ENCODE measurements around the gene RGS2.

Gene RGS2, protein sequence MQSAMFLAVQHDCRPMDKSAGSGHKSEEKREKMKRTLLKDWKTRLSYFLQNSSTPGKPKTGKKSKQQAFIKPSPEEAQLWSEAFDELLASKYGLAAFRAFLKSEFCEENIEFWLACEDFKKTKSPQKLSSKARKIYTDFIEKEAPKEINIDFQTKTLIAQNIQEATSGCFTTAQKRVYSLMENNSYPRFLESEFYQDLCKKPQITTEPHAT

DNA sequence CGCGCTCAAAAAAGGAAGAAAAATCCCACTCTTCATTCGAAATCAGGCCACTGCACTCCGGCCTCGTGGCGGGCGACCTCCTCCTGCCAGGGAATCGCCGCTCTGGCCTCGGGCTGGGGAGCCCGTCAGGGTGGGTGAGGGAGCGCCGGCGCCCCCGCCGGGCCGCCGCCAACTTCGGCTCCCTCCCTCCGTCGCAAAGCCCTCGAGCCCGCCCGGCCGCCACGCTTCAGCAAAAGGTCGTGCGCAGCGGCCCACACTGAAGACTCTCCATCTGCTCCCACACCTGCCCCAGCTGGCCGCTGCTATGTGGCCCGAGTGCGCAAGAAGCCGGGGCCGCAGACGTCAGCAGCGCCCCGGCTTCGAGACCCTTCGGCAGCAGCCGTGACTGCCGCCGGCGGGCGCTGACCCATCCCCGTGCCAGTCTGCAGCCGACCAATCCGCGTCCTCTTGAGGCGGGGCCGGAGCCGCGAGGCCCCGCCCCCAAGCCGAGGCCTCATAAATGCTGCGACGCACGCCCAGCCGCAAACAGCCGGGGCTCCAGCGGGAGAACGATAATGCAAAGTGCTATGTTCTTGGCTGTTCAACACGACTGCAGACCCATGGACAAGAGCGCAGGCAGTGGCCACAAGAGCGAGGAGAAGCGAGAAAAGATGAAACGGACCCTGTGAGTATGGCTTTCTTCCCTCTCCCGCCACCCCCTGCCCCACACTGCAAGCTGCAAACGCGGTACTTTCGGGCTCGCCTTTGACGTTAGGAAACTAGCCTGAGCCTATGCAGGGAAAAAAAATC is at the start of gene RGS2:
RGS2 (plus strand) TSS at position 522 of the 789 bp plus-strand sequence; CDS start at position 555, 33 bp downstream.
- peak; percentile 98 for DNase-seq (ENCODE audit: low read depth, low spot score)

DNA sequence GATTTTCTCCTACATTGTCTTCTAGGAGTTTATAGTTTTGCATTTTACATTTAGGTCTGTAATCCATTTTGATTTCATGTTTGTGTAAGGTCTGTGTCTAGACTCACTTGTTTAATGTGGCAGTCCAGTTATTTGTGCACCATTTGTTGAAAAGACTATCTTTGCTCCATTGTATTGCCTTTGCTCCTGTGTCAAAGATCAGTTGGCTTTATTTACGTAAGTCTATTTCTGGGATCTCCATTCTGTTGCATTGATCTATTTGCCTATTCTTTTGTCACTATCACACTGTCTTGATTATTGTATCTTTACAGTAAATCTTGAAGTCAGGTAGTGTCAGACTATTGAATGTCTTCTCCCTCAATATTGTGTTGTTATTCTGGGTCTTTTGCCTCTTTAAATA is 49.7 kb upstream of the RGS2 start:
- DNase-seq (ENCODE audit: low read depth, low spot score), result no peak

DNA sequence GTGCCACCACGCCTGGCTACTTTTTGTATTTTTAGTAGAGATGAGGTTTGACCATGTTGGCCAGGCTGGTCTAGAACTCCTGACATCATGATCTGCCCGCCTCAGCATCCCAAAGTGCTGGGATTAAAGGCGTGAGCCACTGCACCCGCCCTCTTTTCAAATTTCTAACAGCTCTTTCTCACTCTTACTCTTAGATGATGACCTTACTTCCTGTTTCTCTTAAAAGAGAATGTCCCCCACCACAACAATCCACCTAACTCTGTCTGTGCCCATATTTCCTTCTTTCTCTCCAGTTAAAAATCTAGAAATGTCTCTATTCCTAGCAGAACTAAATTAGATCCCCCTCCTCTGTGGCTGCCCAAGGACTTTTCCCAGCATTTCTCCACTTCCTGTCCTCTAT is 46.6 kb upstream of the RGS2 start:
- DNase-seq (ENCODE audit: low read depth, low spot score), result no peak

DNA sequence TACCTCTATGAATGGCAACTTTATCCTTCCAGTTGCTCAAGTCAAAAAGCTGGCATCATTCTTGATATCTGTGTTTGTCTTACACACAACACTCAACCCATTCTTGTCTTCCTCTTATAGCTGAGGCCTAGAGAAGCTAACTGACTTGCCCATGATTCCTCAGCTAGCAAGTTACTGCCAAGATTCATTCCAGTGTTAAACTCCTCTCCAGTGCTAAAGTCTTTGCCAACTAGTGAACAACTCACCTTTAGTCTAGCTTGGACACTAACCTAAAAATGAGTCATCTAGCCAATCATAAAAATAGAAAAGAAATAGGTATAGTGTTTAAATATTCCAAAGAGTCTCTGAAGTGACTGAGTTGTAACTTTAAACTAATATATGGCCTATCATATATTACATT is 45.6 kb upstream of the RGS2 start:
- DNase-seq (ENCODE audit: low read depth, low spot score), result no peak

- no peak for DNase-seq (ENCODE audit: low read depth, low spot score)
Measured at GRCh38 chr1:192763756-192764155, 45.1 kb upstream of the RGS2 start.

DNA sequence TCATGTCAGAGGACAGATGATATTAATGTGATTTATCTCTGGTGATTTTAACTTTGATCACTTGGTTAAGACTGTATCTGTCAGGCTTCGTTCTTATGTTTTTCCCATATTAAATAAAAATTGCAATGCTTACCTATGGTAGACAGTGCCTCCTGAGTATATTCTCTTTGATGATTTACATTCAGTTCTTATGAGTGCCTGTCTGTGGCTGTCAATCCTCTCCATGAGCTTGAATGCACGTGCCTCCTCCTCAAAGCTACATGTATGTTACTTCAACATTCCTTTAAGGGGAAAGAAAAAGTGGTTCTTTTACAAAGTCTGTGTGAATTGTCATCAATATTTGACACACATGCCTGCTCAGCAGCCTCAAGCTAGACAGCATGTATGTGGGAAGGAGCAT is 44.2 kb upstream of the RGS2 start:
- no peak for DNase-seq (ENCODE audit: low read depth, low spot score)

- no peak for DNase-seq (ENCODE audit: low read depth, low spot score)
Measured at GRCh38 chr1:192766009-192766625, 42.7 kb upstream of the RGS2 start.

GRCh38 chr1:192766876-192767275 is 42.0 kb upstream of the RGS2 start:
- DNase-seq (ENCODE audit: low read depth, low spot score), result peak; percentile 60

- DNase-seq (ENCODE audit: low read depth, low spot score), result no peak
Measured at GRCh38 chr1:192767798-192768197, 41.0 kb upstream of the RGS2 start.

GRCh38 chr1:192768463-192768862 is 40.4 kb upstream of the RGS2 start:
- no peak for DNase-seq (ENCODE audit: low read depth, low spot score)

DNA sequence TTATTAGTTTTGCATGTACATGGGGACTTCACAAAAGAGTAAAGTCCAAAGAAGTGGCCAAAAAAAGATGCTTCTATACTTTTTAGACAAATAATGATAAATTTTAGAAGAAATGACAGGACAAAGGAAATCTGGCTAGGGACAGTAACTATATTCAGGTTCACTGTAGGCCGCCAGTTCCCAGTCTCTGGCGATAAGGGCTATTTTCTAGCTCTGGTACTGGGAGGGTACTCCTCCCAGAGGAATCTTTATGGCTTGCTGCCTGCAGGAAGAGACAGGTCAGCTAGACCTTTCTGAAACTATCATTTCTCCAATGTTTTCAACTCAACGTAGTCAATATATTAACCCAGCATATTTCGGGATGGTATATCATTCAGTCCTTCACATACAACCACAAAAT is 37.5 kb upstream of the RGS2 start:
- no peak for DNase-seq (ENCODE audit: low read depth, low spot score)

DNA sequence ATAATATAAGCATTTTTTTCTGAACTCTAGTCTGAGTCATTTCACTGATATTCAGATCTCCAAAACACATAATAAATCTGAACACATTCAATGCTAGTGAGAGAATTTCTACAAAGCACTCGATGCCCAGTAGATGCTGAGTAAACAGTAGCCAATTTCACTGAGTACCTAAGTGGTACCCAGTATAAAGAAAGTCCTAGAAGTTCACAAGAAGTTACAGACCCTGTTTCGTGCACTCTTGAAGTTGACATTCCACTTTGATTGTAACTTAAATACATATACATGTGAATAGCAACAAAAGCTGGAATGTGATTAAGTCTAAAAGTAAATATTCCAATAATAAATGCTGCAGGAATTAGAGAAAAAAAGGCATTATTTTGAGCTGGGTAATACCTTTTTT is 33.2 kb upstream of the RGS2 start:
- no peak for DNase-seq (ENCODE audit: low read depth, low spot score)

DNA sequence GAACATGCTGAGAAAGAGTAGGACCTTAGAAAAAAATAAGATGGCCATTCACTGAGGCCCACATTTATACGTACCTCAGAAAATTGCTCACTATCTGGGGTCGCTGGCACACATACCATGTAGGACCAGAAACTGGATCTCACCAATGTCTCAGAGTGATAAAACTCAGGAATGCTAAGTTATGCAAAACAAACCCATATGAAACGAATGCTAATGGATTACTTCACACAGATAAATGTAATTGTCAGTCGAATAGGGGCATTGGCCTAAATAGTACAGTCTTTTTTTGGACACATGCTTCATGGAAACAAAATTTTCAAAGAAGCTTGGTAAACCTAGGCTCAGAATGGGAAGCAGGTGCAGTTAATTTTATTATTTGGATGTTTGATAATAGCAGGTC is 32.6 kb upstream of the RGS2 start:
- DNase-seq (ENCODE audit: low read depth, low spot score), result no peak

DNA sequence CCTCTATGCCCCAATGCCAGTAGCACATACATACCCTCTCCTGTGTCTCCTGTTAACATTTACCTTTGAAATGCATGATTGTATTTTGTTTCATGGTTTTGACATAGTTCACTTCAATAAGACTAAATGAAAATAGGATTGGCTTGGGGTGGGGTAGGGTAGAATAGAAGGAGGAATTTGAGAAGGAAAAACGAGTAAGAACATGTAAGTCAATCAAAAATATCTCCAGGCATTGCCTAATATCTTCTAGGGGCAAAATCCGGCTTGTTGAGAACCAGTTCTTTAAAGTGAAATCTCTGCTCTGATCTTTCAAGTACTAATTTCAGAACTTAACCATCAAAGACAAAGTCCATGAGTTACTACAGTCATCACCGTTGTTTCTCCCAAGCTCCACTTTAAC is 31.8 kb upstream of the RGS2 start:
- DNase-seq (ENCODE audit: low read depth, low spot score), result no peak

DNA sequence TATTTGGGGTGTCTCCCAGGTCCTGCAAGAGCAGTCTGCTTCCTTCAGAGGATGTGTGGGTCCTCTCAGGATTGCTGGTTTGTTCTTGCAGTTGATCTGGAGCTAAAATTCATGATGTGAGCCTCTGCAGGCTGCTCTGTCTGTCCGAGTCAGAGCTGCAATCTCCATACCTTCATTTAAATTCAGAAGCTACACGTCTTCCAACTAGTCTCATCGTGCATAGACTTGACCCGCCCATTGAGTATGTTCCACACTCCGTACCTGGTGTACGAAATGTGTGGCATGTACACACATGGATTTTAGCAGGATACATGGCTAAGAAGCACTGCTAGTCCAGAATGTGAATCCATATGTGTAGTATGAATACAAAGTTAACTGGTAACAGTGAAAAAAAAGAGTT is 25.0 kb upstream of the RGS2 start:
- no peak for DNase-seq (ENCODE audit: low read depth, low spot score)

DNA sequence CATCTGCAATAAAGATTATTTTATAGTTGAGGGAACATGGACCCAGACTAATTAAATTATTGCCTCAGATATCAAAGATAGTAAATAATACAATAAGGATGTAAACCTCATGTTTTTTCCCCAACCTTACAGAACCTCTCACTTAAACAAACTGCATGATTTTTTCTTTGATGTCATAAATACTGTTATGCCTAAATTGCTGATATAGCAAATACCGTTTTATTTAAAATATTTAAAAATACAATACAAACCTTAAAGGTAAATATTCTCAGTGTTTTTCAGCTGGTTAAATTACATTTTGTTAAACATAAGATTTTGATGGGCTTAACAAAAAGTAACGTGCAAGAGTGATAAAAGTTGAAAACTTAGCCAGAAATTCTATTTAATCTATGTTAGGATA is 24.4 kb upstream of the RGS2 start:
- no peak for DNase-seq (ENCODE audit: low read depth, low spot score)

DNA sequence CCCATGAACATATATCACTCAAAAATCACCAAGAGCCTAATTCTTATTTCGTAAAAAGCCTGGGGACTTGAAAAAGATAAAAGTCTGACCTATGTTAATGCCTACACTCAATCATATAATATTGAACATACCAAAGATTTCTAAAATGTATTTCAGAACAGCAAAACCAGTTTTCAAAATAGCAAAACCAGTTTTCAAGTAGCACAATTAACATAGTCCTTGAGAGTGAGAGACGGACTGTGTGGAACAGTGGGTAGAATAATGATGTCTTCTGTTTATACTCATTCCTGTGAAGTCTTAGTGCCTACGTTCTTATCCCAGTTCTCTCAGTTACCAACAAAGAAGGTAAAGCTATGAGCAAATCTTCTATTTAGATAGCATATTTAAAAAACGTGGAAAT is 22.3 kb upstream of the RGS2 start:
- no peak for DNase-seq (ENCODE audit: low read depth, low spot score)

- peak; percentile 40 for DNase-seq (ENCODE audit: low read depth, low spot score)
Measured at GRCh38 chr1:192787914-192788585, 20.8 kb upstream of the RGS2 start.

- DNase-seq (ENCODE audit: low read depth, low spot score), result no peak
Measured at GRCh38 chr1:192789871-192790270, 19.0 kb upstream of the RGS2 start.

- no peak for DNase-seq (ENCODE audit: low read depth, low spot score)
Measured at GRCh38 chr1:192792628-192793027, 16.2 kb upstream of the RGS2 start.

DNA sequence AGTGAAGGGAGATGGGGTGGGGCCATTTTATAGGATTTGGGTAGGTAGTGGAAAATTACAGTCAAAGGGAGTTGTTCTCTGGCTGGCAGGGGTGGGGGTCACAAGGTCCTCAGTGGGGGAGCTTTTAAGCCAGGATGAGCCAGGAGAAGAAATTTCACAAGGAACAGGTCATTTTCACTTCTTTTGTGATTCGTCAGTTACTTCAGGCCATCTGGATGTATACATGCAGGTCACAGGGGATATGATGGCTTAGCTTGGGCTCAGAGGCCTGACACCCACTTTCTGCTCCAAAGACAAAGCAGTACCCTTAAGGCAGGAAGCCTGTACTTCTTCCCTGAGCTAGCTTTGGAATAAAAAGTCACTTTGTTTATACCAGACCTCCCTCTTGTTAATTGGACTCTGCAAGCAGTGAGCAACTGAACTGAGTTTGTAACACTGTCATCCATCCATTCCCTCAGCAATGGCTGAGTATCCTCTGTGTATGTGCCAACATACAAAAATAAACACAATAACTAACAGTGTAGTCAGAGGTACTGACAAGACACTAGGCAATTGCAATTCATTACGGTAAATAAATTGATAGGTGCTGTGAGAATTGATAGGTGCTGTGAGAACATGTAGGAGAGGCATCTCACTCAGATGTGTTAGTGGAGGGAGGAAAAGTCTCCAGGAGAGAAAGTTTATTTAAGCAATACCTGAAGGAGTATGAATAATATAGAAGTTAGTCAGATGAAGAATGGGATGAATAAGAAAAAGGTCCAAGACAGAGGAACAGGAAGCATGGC is 14.7 kb upstream of the RGS2 start:
- DNase-seq (ENCODE audit: low read depth, low spot score), result peak; percentile 39

GRCh38 chr1:192794768-192795035 is 14.1 kb upstream of the RGS2 start:
- no peak for DNase-seq (ENCODE audit: low read depth, low spot score)

Measured in ELF-1 (cell line).